Activated CD4-positive, CD25-positive, alpha-beta regulatory T cell (primary cell): ENCODE measurements around the gene CHD9.

Source experiments
- DNase-seq, 4 experiments: peaks; one replicate each; lab custom pipeline; 2025; lab: John Stamatoyannopoulos, UW

The CHD9 gene

DNA sequence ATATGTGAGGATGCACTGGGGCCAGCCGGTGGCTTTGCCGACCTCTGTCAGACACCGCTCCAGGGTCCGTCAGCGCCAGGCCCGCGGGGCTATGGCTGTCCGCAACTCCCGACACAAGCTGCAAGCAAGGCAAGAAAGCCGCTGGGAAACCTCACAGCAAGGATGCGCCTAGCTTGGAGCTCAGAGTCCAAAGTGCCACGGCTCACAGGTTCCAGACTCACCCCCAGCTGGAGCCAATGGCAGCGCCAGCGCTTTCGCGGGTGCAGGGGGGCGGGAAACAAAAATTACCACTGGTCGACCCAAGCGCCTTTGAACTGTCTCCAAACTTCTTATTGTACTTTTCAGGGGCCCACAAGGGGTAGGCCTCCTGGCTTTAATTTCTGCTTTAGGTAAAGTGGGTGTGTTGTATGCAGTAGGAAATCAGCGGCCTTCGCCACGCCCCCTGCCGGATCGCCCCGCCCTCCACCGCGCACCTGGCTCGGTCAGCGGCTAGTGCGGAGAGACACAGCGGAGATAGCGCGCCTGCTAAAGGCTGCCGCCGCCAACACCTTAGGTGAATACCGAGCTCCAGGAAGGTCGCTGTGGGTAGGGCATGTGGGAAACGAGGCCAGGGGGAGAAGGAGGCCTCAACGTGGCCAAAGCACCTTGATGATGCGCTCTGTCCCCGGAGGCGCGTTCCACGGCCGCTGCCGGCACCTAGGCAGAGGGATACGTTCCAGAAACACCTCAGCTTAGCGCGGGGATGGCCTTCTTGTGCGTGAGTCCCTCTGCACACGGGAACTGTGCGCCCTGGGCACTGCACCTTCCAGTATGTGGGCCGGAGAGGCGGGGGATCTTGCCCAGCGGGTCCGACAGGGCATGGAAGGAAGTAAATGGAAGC, 318.4 kb downstream of the CHD9 start:
- peak; percentile 28 to 72 (median 48) for DNase-seq

DNA sequence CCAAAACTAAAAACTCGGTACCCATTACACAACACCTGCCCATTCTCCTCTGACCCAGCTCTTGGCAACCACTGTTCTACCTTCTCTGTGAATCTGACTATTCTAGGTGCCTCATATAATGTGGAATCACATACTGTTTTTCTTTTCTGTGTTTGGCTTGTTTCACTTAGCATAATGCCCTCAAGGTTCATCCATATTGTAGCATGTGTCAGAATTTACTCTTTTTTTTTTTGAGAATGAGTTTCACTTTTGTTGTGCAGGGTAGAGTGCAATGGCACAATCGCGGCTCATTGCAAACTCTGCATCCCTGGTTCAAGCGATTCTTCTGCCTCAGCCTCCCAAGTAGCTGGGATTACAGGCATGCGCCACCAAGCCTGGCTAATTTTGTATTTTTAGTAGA, 320.0 kb downstream of the CHD9 start:
- no peak for DNase-seq

DNA sequence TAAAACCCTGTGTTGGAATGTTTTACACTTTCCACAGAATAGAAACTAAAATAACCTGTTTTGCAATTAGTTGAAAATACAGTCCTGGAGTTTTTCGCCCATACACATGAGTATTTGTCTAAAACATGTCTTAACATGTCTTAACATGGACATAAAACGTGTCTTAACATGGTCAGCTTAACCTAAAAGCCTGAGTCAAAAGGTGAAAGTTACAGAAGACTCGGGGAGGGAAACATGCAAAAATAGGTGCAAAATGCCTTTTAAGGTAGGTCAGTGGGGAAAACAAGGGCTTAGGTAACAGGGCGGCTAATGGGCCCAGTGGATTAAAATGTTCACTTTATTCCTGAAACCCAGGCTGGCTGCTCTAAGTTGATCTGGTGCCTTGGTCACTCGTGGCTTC, 323.3 kb downstream of the CHD9 start:
- DNase-seq: no peak
